ENCODE data around the gene GNB5.

DNA sequence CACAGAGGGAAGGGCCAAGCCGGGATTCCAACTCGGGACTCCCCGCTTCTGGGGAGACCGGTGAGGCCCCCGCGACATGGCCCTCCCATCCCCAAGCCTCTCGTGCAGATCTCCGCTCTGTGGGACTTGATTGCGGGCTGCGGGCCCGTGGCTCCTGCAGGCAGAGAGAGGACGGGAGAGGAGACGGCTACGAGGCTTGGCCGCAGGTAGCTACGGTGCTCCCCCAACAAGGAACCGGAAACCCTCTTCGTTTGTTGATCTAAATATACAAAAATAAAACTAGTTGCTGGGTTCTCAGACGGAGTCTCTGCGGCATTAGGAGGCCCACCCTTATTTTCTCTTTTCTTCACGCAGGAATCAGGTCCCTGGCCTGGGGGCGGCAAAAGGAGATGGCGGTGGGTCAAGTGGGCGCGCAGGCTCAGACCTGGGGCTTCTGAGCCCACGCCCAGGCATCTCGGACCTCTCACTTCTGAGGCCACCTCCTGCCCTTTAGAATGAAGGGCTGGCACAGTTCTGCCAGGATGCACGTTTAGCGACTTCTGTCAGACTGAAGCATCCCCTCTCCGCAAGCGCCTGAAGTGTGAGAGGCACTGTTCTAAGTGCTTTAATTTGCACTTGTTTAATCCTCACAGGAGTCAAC lies 10.9 kb downstream of the GNB5 start:
- TF ChIP-seq, protein P1, sequence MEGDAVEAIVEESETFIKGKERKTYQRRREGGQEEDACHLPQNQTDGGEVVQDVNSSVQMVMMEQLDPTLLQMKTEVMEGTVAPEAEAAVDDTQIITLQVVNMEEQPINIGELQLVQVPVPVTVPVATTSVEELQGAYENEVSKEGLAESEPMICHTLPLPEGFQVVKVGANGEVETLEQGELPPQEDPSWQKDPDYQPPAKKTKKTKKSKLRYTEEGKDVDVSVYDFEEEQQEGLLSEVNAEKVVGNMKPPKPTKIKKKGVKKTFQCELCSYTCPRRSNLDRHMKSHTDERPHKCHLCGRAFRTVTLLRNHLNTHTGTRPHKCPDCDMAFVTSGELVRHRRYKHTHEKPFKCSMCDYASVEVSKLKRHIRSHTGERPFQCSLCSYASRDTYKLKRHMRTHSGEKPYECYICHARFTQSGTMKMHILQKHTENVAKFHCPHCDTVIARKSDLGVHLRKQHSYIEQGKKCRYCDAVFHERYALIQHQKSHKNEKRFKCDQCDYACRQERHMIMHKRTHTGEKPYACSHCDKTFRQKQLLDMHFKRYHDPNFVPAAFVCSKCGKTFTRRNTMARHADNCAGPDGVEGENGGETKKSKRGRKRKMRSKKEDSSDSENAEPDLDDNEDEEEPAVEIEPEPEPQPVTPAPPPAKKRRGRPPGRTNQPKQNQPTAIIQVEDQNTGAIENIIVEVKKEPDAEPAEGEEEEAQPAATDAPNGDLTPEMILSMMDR (IDR thresholded peaks at IDR 0.05): no peak
- TF ChIP-seq POLR2AphosphoS5 (IDR thresholded peaks at IDR 0.05; ENCODE audit: low read depth, low read length) (no peak), SIN3A (IDR thresholded peaks at IDR 0.05; ENCODE audit: borderline replicate concordance, insufficient read depth, low read depth, low read length) (no peak), TCF7L2 (IDR thresholded peaks at IDR 0.05; ENCODE audit: low read depth, low read length) (no peak)
- TF ChIP-seq, protein P2, sequence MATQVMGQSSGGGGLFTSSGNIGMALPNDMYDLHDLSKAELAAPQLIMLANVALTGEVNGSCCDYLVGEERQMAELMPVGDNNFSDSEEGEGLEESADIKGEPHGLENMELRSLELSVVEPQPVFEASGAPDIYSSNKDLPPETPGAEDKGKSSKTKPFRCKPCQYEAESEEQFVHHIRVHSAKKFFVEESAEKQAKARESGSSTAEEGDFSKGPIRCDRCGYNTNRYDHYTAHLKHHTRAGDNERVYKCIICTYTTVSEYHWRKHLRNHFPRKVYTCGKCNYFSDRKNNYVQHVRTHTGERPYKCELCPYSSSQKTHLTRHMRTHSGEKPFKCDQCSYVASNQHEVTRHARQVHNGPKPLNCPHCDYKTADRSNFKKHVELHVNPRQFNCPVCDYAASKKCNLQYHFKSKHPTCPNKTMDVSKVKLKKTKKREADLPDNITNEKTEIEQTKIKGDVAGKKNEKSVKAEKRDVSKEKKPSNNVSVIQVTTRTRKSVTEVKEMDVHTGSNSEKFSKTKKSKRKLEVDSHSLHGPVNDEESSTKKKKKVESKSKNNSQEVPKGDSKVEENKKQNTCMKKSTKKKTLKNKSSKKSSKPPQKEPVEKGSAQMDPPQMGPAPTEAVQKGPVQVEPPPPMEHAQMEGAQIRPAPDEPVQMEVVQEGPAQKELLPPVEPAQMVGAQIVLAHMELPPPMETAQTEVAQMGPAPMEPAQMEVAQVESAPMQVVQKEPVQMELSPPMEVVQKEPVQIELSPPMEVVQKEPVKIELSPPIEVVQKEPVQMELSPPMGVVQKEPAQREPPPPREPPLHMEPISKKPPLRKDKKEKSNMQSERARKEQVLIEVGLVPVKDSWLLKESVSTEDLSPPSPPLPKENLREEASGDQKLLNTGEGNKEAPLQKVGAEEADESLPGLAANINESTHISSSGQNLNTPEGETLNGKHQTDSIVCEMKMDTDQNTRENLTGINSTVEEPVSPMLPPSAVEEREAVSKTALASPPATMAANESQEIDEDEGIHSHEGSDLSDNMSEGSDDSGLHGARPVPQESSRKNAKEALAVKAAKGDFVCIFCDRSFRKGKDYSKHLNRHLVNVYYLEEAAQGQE (IDR thresholded peaks at IDR 0.05; ENCODE audit: insufficient read depth in 1 of 2, low read depth in 2 of 2, low read length in 1 of 2): no peak

Measured in Panc1 (cell line).